Kidney epithelial cell (primary cell): ENCODE data around the gene A2M. TPM values are rescaled to one million over a fixed set of nuclear protein-coding genes. Genes with fewer than 3 reads are reported as not detected.

Experiments used
- DNase-seq: peaks from one replicate; pipeline ENCODE4 v3.0.0-alpha.2; 2010; ENCODE audit warnings: low read depth
- H3K27me3 ChIP-seq: 2 replicates; pipeline ENCODE4 v1.6.0; 2011; ENCODE audit warnings: low read length; ENCODE audit not compliant: control insufficient read depth, insufficient read depth
- H3K36me3 ChIP-seq: 2 replicates; pipeline ENCODE4 v1.5.1; 2011; ENCODE audit warnings: low read length; ENCODE audit not compliant: control insufficient read depth, insufficient read depth
- H3K4me3 ChIP-seq: 2 replicates; pipeline ENCODE4 v1.5.1; 2011; ENCODE audit warnings: low read depth, mild to moderate bottlenecking, control low read depth, low read length
- CTCF ChIP-seq: IDR thresholded peaks from 2 replicates; pipeline ENCODE4 v1.5.1; 2011; ENCODE audit warnings: mild to moderate bottlenecking, moderate library complexity, low read length, control low read depth, inconsistent platforms; ENCODE audit not compliant: insufficient read depth, poor library complexity, severe bottlenecking
- total RNA-seq: library from RNA; depleted of rRNA; stranded (reverse); fragments of >200 nt; gene quantifications from 2 replicates; pipeline ENCODE4 v1.2.3, GENCODE V29; 2015

The A2M gene
- total RNA-seq, 1 donor from 2014 or later: 5.1 TPM

- no peak for TF ChIP-seq CTCF
- no peak for DNase-seq
- no peaks in the 10 kb centered on the region for H3K27me3 ChIP-seq
- no peaks in the 10 kb centered on the region for H3K36me3 ChIP-seq
- no peak overlapping the region for H3K4me3 ChIP-seq
Observed at GRCh38 chr12:9075138-9075535, 40.6 kb downstream of the A2M start.

DNA sequence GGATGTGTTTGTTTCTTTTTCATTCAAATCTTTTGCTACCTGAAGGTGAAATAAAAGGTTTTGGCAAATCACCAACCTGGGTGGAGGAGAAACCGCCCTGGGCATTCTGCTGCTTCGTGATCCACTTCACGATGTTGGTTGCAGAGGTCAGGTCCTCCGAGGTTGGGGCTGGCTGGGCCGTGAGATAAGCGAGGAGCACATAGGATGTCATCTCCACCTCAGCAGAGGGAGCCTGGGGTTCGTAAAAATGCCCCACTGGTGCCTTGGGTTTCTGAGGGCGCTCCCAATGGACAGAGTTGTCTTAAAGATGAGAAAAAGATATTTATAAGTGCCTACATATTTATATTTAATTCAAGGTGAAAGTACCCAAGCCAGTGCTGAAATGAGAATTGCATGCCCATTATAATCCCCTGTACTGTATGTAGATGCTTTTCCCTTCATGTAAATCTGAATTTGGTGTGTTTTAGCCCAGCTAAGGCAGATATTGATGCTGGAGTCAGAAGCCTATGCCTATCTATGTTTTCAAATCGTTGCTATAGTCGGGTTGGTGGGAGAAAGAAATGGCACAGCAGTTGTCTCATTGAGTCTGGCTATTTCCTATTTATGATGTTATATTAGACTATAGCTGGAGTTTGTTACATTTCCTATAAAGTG lies 41.1 kb downstream of the A2M start:
- no peak for TF ChIP-seq CTCF
- H3K27me3 ChIP-seq: no peaks in the 10 kb centered on the region
- H3K36me3 ChIP-seq: no peaks in the 10 kb centered on the region
- no peak overlapping the region for H3K4me3 ChIP-seq
- no peak for DNase-seq

- Histone ChIP-seq H3K4me3 (no peak overlapping the region), H3K36me3 (no peaks in the 10 kb centered on the region), H3K27me3 (no peaks in the 10 kb centered on the region)
- DNase-seq: no peak
- TF ChIP-seq CTCF: no peak
Observed at GRCh38 chr12:9073076-9073475, 42.6 kb downstream of the A2M start.

DNA sequence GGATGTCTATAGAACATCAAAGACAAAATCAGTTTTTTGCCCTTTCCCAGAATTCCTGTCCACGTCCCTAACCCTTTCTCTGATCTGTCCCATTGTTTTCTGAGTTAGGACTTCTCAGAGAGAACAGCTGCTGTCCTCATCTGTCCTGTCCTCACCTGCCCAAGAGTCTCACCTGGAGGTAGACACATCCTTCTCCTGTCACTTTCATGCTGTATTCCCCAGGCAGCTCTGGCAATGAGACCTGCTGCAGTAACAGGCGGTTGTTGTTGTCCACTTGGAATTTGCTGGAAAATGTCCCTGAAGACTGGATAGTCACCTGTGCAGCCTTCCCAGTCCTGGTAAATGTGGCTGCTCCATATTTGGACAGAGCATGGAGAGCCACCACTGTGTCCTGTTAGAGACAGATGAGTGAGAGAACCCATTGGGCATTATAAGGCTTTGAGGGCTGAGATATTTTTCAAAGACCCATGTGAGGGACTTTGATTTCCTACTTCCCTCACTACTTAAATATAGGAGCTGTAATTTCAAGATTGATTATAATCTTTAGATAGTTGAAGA lies 43.2 kb downstream of the A2M start:
- Histone ChIP-seq H3K27me3 (no peaks in the 10 kb centered on the region), H3K36me3 (no peaks in the 10 kb centered on the region), H3K4me3 (no peak overlapping the region)
- no peak for TF ChIP-seq CTCF
- no peak for DNase-seq

GRCh38 chr12:9071969-9072368 lies 43.8 kb downstream of the A2M start:
- DNase-seq: no peak
- no peak overlapping the region for H3K4me3 ChIP-seq
- no peaks in the 10 kb centered on the region for H3K27me3 ChIP-seq
- no peak for TF ChIP-seq CTCF
- H3K36me3 ChIP-seq: no peaks in the 10 kb centered on the region

DNA sequence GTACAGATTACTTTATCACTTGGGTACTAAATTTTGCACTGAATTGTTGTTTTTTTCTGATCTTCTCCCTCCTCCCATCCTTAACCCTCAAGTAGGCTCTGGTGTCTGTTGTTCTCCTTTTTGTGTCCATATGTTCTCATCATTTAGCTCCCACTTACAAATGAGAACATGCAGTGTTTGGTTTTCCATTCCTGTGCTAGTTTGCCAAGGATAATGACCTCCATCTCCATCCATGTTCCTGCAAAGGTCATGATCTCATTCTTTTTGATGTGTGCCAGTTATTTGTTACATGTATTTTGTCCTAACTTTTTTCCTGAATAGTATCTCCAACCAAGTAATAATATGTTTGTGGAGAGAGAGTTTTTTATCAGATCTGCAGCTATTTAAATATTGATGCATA lies 44.2 kb downstream of the A2M start:
- Histone ChIP-seq H3K27me3 (no peaks in the 10 kb centered on the region), H3K36me3 (no peaks in the 10 kb centered on the region), H3K4me3 (no peak overlapping the region)
- no peak for DNase-seq
- no peak for TF ChIP-seq CTCF
